Mesenchymal stem cell (in vitro differentiated cells and primary cell): ENCODE measurements around the gene MALRD1.

Experiments
- DNase-seq: peaks from one replicate; pipeline ENCODE4 v3.0.0-alpha.2; 2013
- H2AFZ ChIP-seq: one replicate; pipeline ENCODE4 v1.6.1; 2013; ENCODE audit warnings: low read depth, mild to moderate bottlenecking, control low read depth, inconsistent platforms, low read length, moderate library complexity
- H2AK5ac ChIP-seq: 2 replicates; pipeline ENCODE4 v1.6.1; 2013; ENCODE audit warnings: low read length, moderate library complexity, mild to moderate bottlenecking, inconsistent platforms; ENCODE audit not compliant: severe bottlenecking
- H2BK120ac ChIP-seq: one replicate; pipeline ENCODE4 v1.6.1; 2013; ENCODE audit warnings: low read depth, mild to moderate bottlenecking, inconsistent platforms, low read length, moderate library complexity
- H2BK12ac ChIP-seq, 2 experiments: one replicate each; pipeline ENCODE4 v1.6.1; 2013; ENCODE audit warnings: inconsistent platforms in 2 of 2, low read length in 2 of 2, mild to moderate bottlenecking in 2 of 2, moderate library complexity in 2 of 2, control low read depth in 1 of 2
- H2BK15ac ChIP-seq: one replicate; pipeline ENCODE4 v1.6.1; 2013; ENCODE audit warnings: mild to moderate bottlenecking, low read depth, inconsistent platforms; ENCODE audit not compliant: poor library complexity, severe bottlenecking
- H2BK5ac ChIP-seq: 2 replicates; pipeline ENCODE4 v1.6.1; 2013; ENCODE audit warnings: low read depth, mild to moderate bottlenecking, low read length, control low read depth, inconsistent platforms; ENCODE audit not compliant: poor library complexity, severe bottlenecking
- H3K14ac ChIP-seq, 2 experiments: one replicate each; pipeline ENCODE4 v1.6.1; 2013; ENCODE audit warnings: inconsistent platforms in 2 of 2, low read length in 2 of 2, control low read depth in 1 of 2, mild to moderate bottlenecking in 1 of 2, moderate library complexity in 1 of 2
- H3K18ac ChIP-seq, 2 experiments: one replicate each; pipeline ENCODE4 v1.6.1; 2013; ENCODE audit warnings: inconsistent platforms in 2 of 2, low read length in 2 of 2, control low read depth in 1 of 2, low read depth in 1 of 2, mild to moderate bottlenecking in 1 of 2
- H3K23ac ChIP-seq, 2 experiments: one replicate each; pipeline ENCODE4 v1.6.1; 2013; ENCODE audit warnings: inconsistent platforms in 2 of 2, low read length in 2 of 2, mild to moderate bottlenecking in 2 of 2, moderate library complexity in 2 of 2, control low read depth in 1 of 2
- H3K27ac ChIP-seq: 2 replicates; pipeline ENCODE4 v1.5.1; 2013; ENCODE audit warnings: mild to moderate bottlenecking, moderate library complexity, low read length, control low read depth, inconsistent platforms; ENCODE audit not compliant: poor library complexity, severe bottlenecking
- H3K27me3 ChIP-seq, 2 experiments: 2 replicates each; pipeline versions ENCODE4 v1.6.1 to v1.7.0; 2013; ENCODE audit warnings: low read length in 2 of 2, mild to moderate bottlenecking in 2 of 2, moderate library complexity in 2 of 2, control low read depth in 1 of 2, inconsistent platforms in 1 of 2; ENCODE audit not compliant: control insufficient read depth in 1 of 2, insufficient read depth in 1 of 2
- H3K36me3 ChIP-seq, 2 experiments: 2 replicates each; pipeline versions ENCODE4 v1.6.1 to v1.7.0; 2013; ENCODE audit warnings: low read length in 2 of 2, control low read depth in 1 of 2, inconsistent platforms in 1 of 2, low read depth in 1 of 2, mild to moderate bottlenecking in 1 of 2; ENCODE audit not compliant: insufficient read depth in 2 of 2, control insufficient read depth in 1 of 2
- H3K4ac ChIP-seq, 2 experiments: one replicate each; pipeline ENCODE4 v1.6.1; 2013; ENCODE audit warnings: inconsistent platforms in 2 of 2, low read length in 2 of 2, mild to moderate bottlenecking in 2 of 2, moderate library complexity in 2 of 2, control low read depth in 1 of 2, low read depth in 1 of 2
- H3K4me1 ChIP-seq: 2 replicates; pipeline ENCODE4 v1.6.1; 2013; ENCODE audit warnings: low read depth, low read length, control low read depth; ENCODE audit not compliant: control insufficient read depth, insufficient read depth
- H3K4me2 ChIP-seq: 2 replicates; pipeline ENCODE4 v1.6.1; 2013; ENCODE audit warnings: low read length, mild to moderate bottlenecking, inconsistent platforms; ENCODE audit not compliant: poor library complexity, severe bottlenecking
- H3K4me3 ChIP-seq, 2 experiments: 2 replicates each; pipeline versions ENCODE4 v1.5.1 to v1.7.0; 2013; ENCODE audit warnings: low read length in 2 of 2, mild to moderate bottlenecking in 2 of 2, control low read depth in 1 of 2, low read depth in 1 of 2; ENCODE audit not compliant: insufficient read depth in 1 of 2
- H3K79me1 ChIP-seq: replicated peaks from 2 replicates; pipeline ENCODE4 v1.6.1; 2013; ENCODE audit warnings: mild to moderate bottlenecking, control low read depth, low read length, inconsistent platforms; ENCODE audit not compliant: poor library complexity, severe bottlenecking
- H3K9ac ChIP-seq: 2 replicates; pipeline ENCODE4 v1.7.0; 2013; ENCODE audit warnings: mild to moderate bottlenecking, low read length, moderate library complexity
- H3K9me3 ChIP-seq: 2 replicates; pipeline ENCODE4 v1.7.0; 2013; ENCODE audit warnings: mild to moderate bottlenecking, low read length; ENCODE audit not compliant: control insufficient read depth
- H4K8ac ChIP-seq: one replicate; pipeline ENCODE4 v1.6.1; 2013; ENCODE audit warnings: inconsistent platforms, mild to moderate bottlenecking, low read length, moderate library complexity
- H4K91ac ChIP-seq: one replicate; pipeline ENCODE4 v1.6.1; 2013; ENCODE audit warnings: mild to moderate bottlenecking, low read length, inconsistent platforms
- WGBS: methylation state at CpG from one replicate; pipeline ENCODE4 v1.1.7; 2013; ENCODE audit warnings: mixed read lengths; 5-methylcytosine and 5-hydroxymethylcytosine counted together

The MALRD1 gene

DNA sequence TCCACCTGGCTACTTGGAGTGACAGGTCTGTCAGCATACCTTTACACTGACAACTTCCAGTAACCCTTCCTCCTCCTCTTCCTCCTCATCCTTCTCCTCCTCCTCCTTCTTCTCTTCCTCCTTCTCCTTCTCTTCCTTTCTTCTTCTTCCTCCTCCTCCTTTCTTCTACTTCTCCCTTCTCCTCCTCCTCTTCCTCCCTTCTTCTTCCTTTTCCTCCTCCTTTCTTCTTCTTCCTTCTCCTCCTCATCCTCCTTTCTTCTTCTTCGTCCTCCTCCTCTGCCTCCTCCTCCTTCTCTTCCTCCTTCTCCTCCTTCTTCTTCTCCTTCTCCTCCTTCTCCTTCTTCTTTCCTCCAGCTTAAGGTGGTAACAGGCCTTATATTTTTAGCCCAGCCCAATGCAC lies 658.3 kb downstream of the MALRD1 start:
- H2BK15ac ChIP-seq = no peak overlapping the region
- no peak overlapping the region for H3K23ac ChIP-seq
- DNase-seq = no peak
- H2AK5ac ChIP-seq = no peak overlapping the region
- no peak overlapping the region for H3K4me3 ChIP-seq
- no peak overlapping the region for H4K91ac ChIP-seq
- H3K27ac ChIP-seq = no peak overlapping the region
- H3K14ac ChIP-seq = no peak overlapping the region
- H3K79me1 ChIP-seq = no peaks in the 10 kb centered on the region
- peaks cover 14% of the 10 kb centered on the region for H3K9me3 ChIP-seq
- H2BK12ac ChIP-seq = peak overlapping the region in 1 of 2 experiments; percentile 34
- H3K27me3 ChIP-seq = no peaks in the 10 kb centered on the region
- no peak overlapping the region for H3K4ac ChIP-seq
- H2AFZ ChIP-seq = no peak overlapping the region
- no peak overlapping the region for H3K9ac ChIP-seq
- no peak overlapping the region for H2BK120ac ChIP-seq
- H4K8ac ChIP-seq = no peak overlapping the region
- H3K4me2 ChIP-seq = no peak overlapping the region
- WGBS = 95% methylated on average over 1 of the region's 1 CpG
- no peak overlapping the region for H2BK5ac ChIP-seq
- H3K4me1 ChIP-seq = no peaks in the 10 kb centered on the region
- no peak overlapping the region for H3K18ac ChIP-seq
- H3K36me3 ChIP-seq = no peaks in the 10 kb centered on the region

DNA sequence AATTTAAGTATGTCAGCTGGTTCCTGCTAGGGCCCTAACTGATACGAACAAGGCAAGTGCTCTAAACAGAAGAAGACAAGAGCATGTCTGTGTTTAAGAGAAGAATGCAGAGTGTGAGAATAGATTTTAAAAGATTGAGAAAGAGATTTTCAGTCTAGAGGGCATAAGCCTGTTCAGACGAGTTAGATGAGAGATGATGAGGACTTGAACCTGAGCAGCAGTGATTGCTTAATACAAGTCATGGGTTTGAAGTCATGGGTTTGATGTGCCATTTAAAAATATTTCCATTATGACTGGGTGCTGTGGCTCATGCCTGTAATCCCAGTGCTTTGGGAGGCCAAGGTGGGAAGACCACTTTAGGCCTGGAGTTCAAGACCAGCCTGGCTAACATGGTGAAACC lies 658.8 kb downstream of the MALRD1 start:
- Histone ChIP-seq H4K8ac (no peak overlapping the region), H2AFZ (no peak overlapping the region), H3K36me3 (no peaks in the 10 kb centered on the region), H2BK15ac (no peak overlapping the region), H2BK120ac (no peak overlapping the region), H3K9ac (no peak overlapping the region), H3K27ac (no peak overlapping the region), H2BK12ac (no peak overlapping the region), H2BK5ac (no peak overlapping the region), H3K27me3 (no peaks in the 10 kb centered on the region), H3K9me3 (peaks cover 19% of the 10 kb centered on the region), H2AK5ac (no peak overlapping the region), H3K79me1 (no peaks in the 10 kb centered on the region), H3K18ac (no peak overlapping the region), H3K4me3 (no peak overlapping the region), H3K14ac (no peak overlapping the region), H3K23ac (no peak overlapping the region), H3K4me1 (no peaks in the 10 kb centered on the region), H3K4me2 (no peak overlapping the region), H3K4ac (no peak overlapping the region), H4K91ac (no peak overlapping the region)
- 94% methylated on average over 2 of the region's 2 CpGs for WGBS
- no peak for DNase-seq

DNA sequence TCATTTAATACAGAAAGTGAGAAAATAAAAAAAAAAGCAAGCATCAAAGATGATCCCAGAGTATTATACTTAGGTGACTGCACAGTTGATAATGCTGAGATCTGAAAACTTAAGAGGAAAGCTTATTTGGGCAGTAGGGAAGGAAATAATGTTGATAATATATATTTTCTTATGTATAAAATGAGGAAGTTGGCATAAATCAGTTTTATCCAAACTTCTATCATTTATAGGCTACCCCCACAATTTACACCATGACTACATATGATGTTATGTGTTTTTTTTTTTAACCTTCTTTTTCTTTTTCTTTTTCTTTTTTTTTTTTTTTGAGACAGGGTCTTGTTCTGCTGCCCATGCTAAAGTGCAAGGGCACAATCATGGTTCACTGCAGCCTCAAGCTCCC lies 659.4 kb downstream of the MALRD1 start:
- peaks cover 22% of the 10 kb centered on the region for H3K9me3 ChIP-seq
- no peak overlapping the region for H2AFZ ChIP-seq
- H3K4me3 ChIP-seq = no peak overlapping the region
- no peak overlapping the region for H3K4me2 ChIP-seq
- no peak overlapping the region for H3K27ac ChIP-seq
- no peaks in the 10 kb centered on the region for H3K4me1 ChIP-seq
- H3K79me1 ChIP-seq = no peaks in the 10 kb centered on the region
- DNase-seq = no peak
- no peak overlapping the region for H2BK5ac ChIP-seq
- no peaks in the 10 kb centered on the region for H3K27me3 ChIP-seq
- no peak overlapping the region for H3K9ac ChIP-seq
- H3K36me3 ChIP-seq = no peaks in the 10 kb centered on the region
- H2BK15ac ChIP-seq = no peak overlapping the region
- no peak overlapping the region for H3K18ac ChIP-seq
- no peak overlapping the region for H2BK120ac ChIP-seq
- no peak overlapping the region for H3K23ac ChIP-seq
- H4K8ac ChIP-seq = no peak overlapping the region
- H3K4ac ChIP-seq = no peak overlapping the region
- no peak overlapping the region for H4K91ac ChIP-seq
- H2BK12ac ChIP-seq = no peak overlapping the region
- no peak overlapping the region for H2AK5ac ChIP-seq
- no peak overlapping the region for H3K14ac ChIP-seq

DNA sequence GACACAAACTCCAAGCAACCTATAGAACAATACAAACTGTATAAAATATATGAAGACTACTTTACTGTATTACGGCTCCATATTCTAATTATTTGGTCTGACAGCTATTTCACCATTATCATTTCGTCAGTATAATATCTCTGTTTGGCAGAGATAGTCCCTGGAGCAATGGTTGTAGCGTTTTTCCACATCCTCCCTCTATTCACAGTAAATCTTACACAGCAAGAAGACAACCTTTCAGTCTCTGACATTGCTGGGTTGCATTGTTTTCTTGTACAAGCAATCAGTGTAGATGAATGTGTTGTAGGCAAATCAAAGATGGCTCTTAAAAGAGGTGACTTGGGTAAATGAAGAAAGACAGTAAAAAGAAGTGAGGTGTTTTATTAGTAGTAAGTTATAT lies 662.0 kb downstream of the MALRD1 start:
- Histone ChIP-seq H3K9me3 (peaks cover 22% of the 10 kb centered on the region), H4K8ac (no peak overlapping the region), H3K18ac (no peak overlapping the region), H3K4ac (no peak overlapping the region), H3K4me3 (no peak overlapping the region), H3K9ac (no peak overlapping the region), H2BK12ac (no peak overlapping the region), H3K79me1 (no peaks in the 10 kb centered on the region), H3K4me2 (no peak overlapping the region), H2AFZ (no peak overlapping the region), H3K23ac (no peak overlapping the region), H2BK120ac (no peak overlapping the region), H3K27ac (no peak overlapping the region), H3K4me1 (no peaks in the 10 kb centered on the region), H2BK15ac (no peak overlapping the region), H4K91ac (no peak overlapping the region), H2AK5ac (no peak overlapping the region), H3K36me3 (no peaks in the 10 kb centered on the region), H3K14ac (no peak overlapping the region), H2BK5ac (no peak overlapping the region), H3K27me3 (no peaks in the 10 kb centered on the region)
- no peak for DNase-seq
- WGBS = 56% methylated on average over 2 of the region's 3 CpGs
